ENCODE results near the gene PGC. TPM values are rescaled to one million over a fixed set of nuclear protein-coding genes. Genes with fewer than 3 reads are reported as not detected.

The PGC gene
- total and polyA plus RNA-seq, 2 of the 8 experiments (the other 6 are each of a cell fraction or from before 2014, with no cell fraction given), result 0.09 TPM; not detected in 1

- TF ChIP-seq CHD7 (IDR thresholded peaks at IDR 0.05; ENCODE audit: insufficient replicate concordance, low read length) (no peak), SUZ12 (IDR thresholded peaks at IDR 0.05; ENCODE audit: low read length) (no peak), NRF1 (IDR thresholded peaks at IDR 0.05; ENCODE audit: low read depth, low read length) (no peak), SP2 (IDR thresholded peaks at IDR 0.05; ENCODE audit: low read length) (no peak), EP300 (IDR thresholded peaks at IDR 0.05; ENCODE audit: borderline replicate concordance in 1 of 2, low read depth in 2 of 2, low read length in 2 of 2) (no peak), JUN (IDR thresholded peaks at IDR 0.05; ENCODE audit: low read depth, low read length) (no peak)
Measured at GRCh38 chr6:41728073-41728936, 18.9 kb downstream of the PGC start (continued).

Data from H1 (cell line).